ENCODE measurements around the gene UCP2. TPM values are rescaled to one million over a fixed set of nuclear protein-coding genes. Genes with fewer than 3 reads are reported as not detected.

Gene UCP2
- total RNA-seq, 1 donor from 2014 or later: 12.8 TPM

GRCh38 chr11:73949912-73950311 is 32.7 kb downstream of the UCP2 start:
- no peak for TF ChIP-seq CTCF (IDR thresholded peaks at IDR 0.05; ENCODE audit: unreplicated experiment)
- H3K4me1 Mint-ChIP-seq (ENCODE audit: unreplicated experiment): no peaks in the 10 kb centered on the region
- H3K9me3 Mint-ChIP-seq (ENCODE audit: unreplicated experiment): no peaks in the 10 kb centered on the region
- no peaks in the 10 kb centered on the region for H3K36me3 Mint-ChIP-seq (ENCODE audit: low read depth, unreplicated experiment)
- no peak overlapping the region for H3K27ac Mint-ChIP-seq (ENCODE audit: unreplicated experiment)
- no peaks in the 10 kb centered on the region for H3K27me3 Mint-ChIP-seq (ENCODE audit: unreplicated experiment)
- DNase-seq (ENCODE audit: low spot score): no peak
- H3K4me3 Mint-ChIP-seq (ENCODE audit: unreplicated experiment): no peak overlapping the region

- DNase-seq (ENCODE audit: low spot score): no peak
- H3K4me1 Mint-ChIP-seq (ENCODE audit: unreplicated experiment): no peaks in the 10 kb centered on the region
- no peaks in the 10 kb centered on the region for H3K27me3 Mint-ChIP-seq (ENCODE audit: unreplicated experiment)
- no peak overlapping the region for H3K27ac Mint-ChIP-seq (ENCODE audit: unreplicated experiment)
- H3K9me3 Mint-ChIP-seq (ENCODE audit: unreplicated experiment): no peaks in the 10 kb centered on the region
- no peaks in the 10 kb centered on the region for H3K36me3 Mint-ChIP-seq (ENCODE audit: low read depth, unreplicated experiment)
- TF ChIP-seq CTCF (IDR thresholded peaks at IDR 0.05; ENCODE audit: unreplicated experiment): no peak
- no peak overlapping the region for H3K4me3 Mint-ChIP-seq (ENCODE audit: unreplicated experiment)
These were observed 33.4 kb downstream of the UCP2 start for GRCh38 chr11:73949246-73949645.

GRCh38 chr11:73946798-73947458 is 35.7 kb downstream of the UCP2 start:
- no peaks in the 10 kb centered on the region for H3K27me3 Mint-ChIP-seq (ENCODE audit: unreplicated experiment)
- no peak for DNase-seq (ENCODE audit: low spot score)
- H3K4me1 Mint-ChIP-seq (ENCODE audit: unreplicated experiment): peaks cover 3% of the 10 kb centered on the region
- peaks cover under 1% of the 10 kb centered on the region for H3K36me3 Mint-ChIP-seq (ENCODE audit: low read depth, unreplicated experiment)
- no peak overlapping the region for H3K4me3 Mint-ChIP-seq (ENCODE audit: unreplicated experiment)
- no peak for TF ChIP-seq CTCF (IDR thresholded peaks at IDR 0.05; ENCODE audit: unreplicated experiment)
- H3K9me3 Mint-ChIP-seq (ENCODE audit: unreplicated experiment): no peaks in the 10 kb centered on the region
- no peak overlapping the region for H3K27ac Mint-ChIP-seq (ENCODE audit: unreplicated experiment)

- H3K27ac Mint-ChIP-seq (ENCODE audit: unreplicated experiment): no peak overlapping the region
- no peak overlapping the region for H3K4me3 Mint-ChIP-seq (ENCODE audit: unreplicated experiment)
- TF ChIP-seq CTCF (IDR thresholded peaks at IDR 0.05; ENCODE audit: unreplicated experiment): no peak
- peaks cover 8% of the 10 kb centered on the region for H3K36me3 Mint-ChIP-seq (ENCODE audit: low read depth, unreplicated experiment)
- no peak for DNase-seq (ENCODE audit: low spot score)
- H3K27me3 Mint-ChIP-seq (ENCODE audit: unreplicated experiment): no peaks in the 10 kb centered on the region
- peaks cover 3% of the 10 kb centered on the region for H3K4me1 Mint-ChIP-seq (ENCODE audit: unreplicated experiment)
- no peaks in the 10 kb centered on the region for H3K9me3 Mint-ChIP-seq (ENCODE audit: unreplicated experiment)
These were observed 37.2 kb downstream of the UCP2 start for GRCh38 chr11:73945396-73945795.

- no peaks in the 10 kb centered on the region for H3K9me3 Mint-ChIP-seq (ENCODE audit: unreplicated experiment)
- no peaks in the 10 kb centered on the region for H3K27me3 Mint-ChIP-seq (ENCODE audit: unreplicated experiment)
- H3K4me3 Mint-ChIP-seq (ENCODE audit: unreplicated experiment): no peak overlapping the region
- peaks cover 8% of the 10 kb centered on the region for H3K36me3 Mint-ChIP-seq (ENCODE audit: low read depth, unreplicated experiment)
- DNase-seq (ENCODE audit: low spot score): no peak
- H3K27ac Mint-ChIP-seq (ENCODE audit: unreplicated experiment): no peak overlapping the region
- H3K4me1 Mint-ChIP-seq (ENCODE audit: unreplicated experiment): peaks cover 3% of the 10 kb centered on the region
- no peak for TF ChIP-seq CTCF (IDR thresholded peaks at IDR 0.05; ENCODE audit: unreplicated experiment)
These were observed 37.7 kb downstream of the UCP2 start for GRCh38 chr11:73944901-73945300.
